H1 (cell line): ENCODE results near the gene KCNC2. TPM values are rescaled to one million over a fixed set of nuclear protein-coding genes. Genes with fewer than 3 reads are reported as not detected.

ENCODE experiments used
- CTCF ChIA-PET: fragments of 300-600 bp; sonication (Branson Sonifier 250); formaldehyde crosslinking; loops from one replicate; lab custom pipeline; 2021; ENCODE audit not compliant: partially characterized antibody; lab: Charles Lee
- POLR2A ChIA-PET: fragments of 300-600 bp; sonication (Branson Sonifier 250); formaldehyde crosslinking; loops from one replicate; lab custom pipeline; 2021; ENCODE audit warnings: inconsistent platforms; ENCODE audit not compliant: partially characterized antibody; lab: Charles Lee
- DNase-seq, 2 experiments: peaks; one replicate each; pipeline versions ENCODE4 v3.0.0 to v3.0.0-alpha.2; 2010 to 2022; ENCODE audit warnings: low spot score in 2 of 2, low read depth in 1 of 2, mixed read lengths in 1 of 2
- FAIRE-seq: peaks from 2 replicates; lab custom pipeline; 2011; peaks lifted over from hg19 to GRCh38; lab: Jason Lieb, UNC
- H2AFZ ChIP-seq: 2 replicates; pipeline ENCODE4 v1.8.1; 2012; ENCODE audit warnings: low read length, inconsistent platforms
- H2AK5ac ChIP-seq: 2 replicates; pipeline ENCODE4 v1.6.1; 2013; ENCODE audit warnings: low read depth, low read length
- H2BK120ac ChIP-seq: replicated peaks from 2 replicates; pipeline ENCODE3; 2013; ENCODE audit warnings: low read depth, low read length, inconsistent platforms
- H2BK12ac ChIP-seq: 2 replicates; pipeline ENCODE4 v1.6.1; 2013; ENCODE audit warnings: low read depth, low read length
- H2BK15ac ChIP-seq: 2 replicates; pipeline ENCODE4 v1.6.1; 2013; ENCODE audit warnings: low read length
- H2BK20ac ChIP-seq: 2 replicates; pipeline ENCODE4 v1.6.1; 2013; ENCODE audit warnings: low read length
- H2BK5ac ChIP-seq: 2 replicates; pipeline ENCODE4 v1.6.1; 2013; ENCODE audit warnings: low read depth, low read length
- H3K14ac ChIP-seq: 2 replicates; pipeline ENCODE4 v1.6.1; 2013; ENCODE audit warnings: inconsistent platforms; ENCODE audit not compliant: insufficient read length
- H3K18ac ChIP-seq: 2 replicates; pipeline ENCODE4 v1.6.1; 2013; ENCODE audit warnings: low read length; ENCODE audit errors: extremely low read depth
- H3K23ac ChIP-seq: 2 replicates; pipeline ENCODE4 v1.6.1; 2013; ENCODE audit warnings: inconsistent platforms; ENCODE audit not compliant: insufficient read length
- H3K23me2 ChIP-seq: 2 replicates; pipeline ENCODE4 v1.6.1; 2013; ENCODE audit warnings: low read depth, low read length
- H3K27ac ChIP-seq: 2 replicates; pipeline ENCODE4 v1.6.1; 2011; ENCODE audit warnings: low read depth, low read length, inconsistent platforms
- H3K27me3 ChIP-seq, 4 experiments: replicated peaks in 1 of 4; 1 replicate in 1 of 4; 2 replicates in 3 of 4; pipeline versions ENCODE4 v1.6.1 to v1.8.1; 2011 to 2013; ENCODE audit warnings: low read length in 3 of 4, mild to moderate bottlenecking in 3 of 4, inconsistent platforms in 2 of 4, mixed read lengths in 2 of 4, moderate library complexity in 1 of 4; ENCODE audit not compliant: control insufficient read depth in 3 of 4, insufficient read depth in 3 of 4; ENCODE audit errors: extremely low read depth in 1 of 4
- H3K36me3 ChIP-seq, 4 experiments: 2 replicates each; pipeline versions ENCODE4 v1.6.1 to v1.8.1; 2011 to 2013; ENCODE audit warnings: mild to moderate bottlenecking in 4 of 4, low read length in 3 of 4, moderate library complexity in 2 of 4, control low read depth in 1 of 4, inconsistent platforms in 1 of 4; ENCODE audit not compliant: insufficient read depth in 4 of 4, control insufficient read depth in 2 of 4
- H3K4ac ChIP-seq: replicated peaks from 2 replicates; pipeline ENCODE3; 2013; ENCODE audit warnings: low read length, low read depth, mixed read lengths, inconsistent platforms; ENCODE audit not compliant: insufficient read length
- H3K4me1 ChIP-seq, 4 experiments: replicated peaks in 1 of 4; 1 replicate in 1 of 4; 2 replicates in 3 of 4; pipeline versions ENCODE4 v1.6.1 to v1.8.1; 2011 to 2013; ENCODE audit warnings: low read length in 3 of 4, inconsistent platforms in 2 of 4, mixed read lengths in 1 of 4; ENCODE audit not compliant: insufficient read depth in 4 of 4, control insufficient read depth in 3 of 4
- H3K4me2 ChIP-seq, 2 experiments: 2 replicates each; pipeline versions ENCODE4 v1.6.1 to v1.8.1; 2011 to 2013; ENCODE audit warnings: low read depth in 2 of 2, low read length in 2 of 2, control low read depth in 1 of 2, inconsistent platforms in 1 of 2, mild to moderate bottlenecking in 1 of 2; ENCODE audit not compliant: insufficient read depth in 1 of 2
- H3K4me3 ChIP-seq, 4 experiments: fragments of 200-600, 300-600 bp in 1 of 4; sonication (generic), shearing (Covaris generic), sonication (Bioruptor Twin) in 1 of 4; 2 replicates each; pipeline versions ENCODE4 v1.5.1 to v1.8.1; 2011 to 2016; ENCODE audit warnings: low read length in 4 of 4, low read depth in 3 of 4, control low read depth in 2 of 4, inconsistent platforms in 2 of 4, mild to moderate bottlenecking in 2 of 4, mixed read lengths in 1 of 4, moderate library complexity in 1 of 4; ENCODE audit not compliant: insufficient read depth in 2 of 4; ENCODE audit errors: extremely low read depth in 1 of 4
- H3K56ac ChIP-seq: replicated peaks from 2 replicates; pipeline ENCODE3; 2013; ENCODE audit warnings: low read depth, mild to moderate bottlenecking, mixed read lengths, low read length, inconsistent platforms; ENCODE audit not compliant: insufficient read length
- H3K79me1 ChIP-seq: 2 replicates; pipeline ENCODE4 v1.6.1; 2013; ENCODE audit warnings: low read depth, low read length, control low read depth
- H3K79me2 ChIP-seq, 2 experiments: 2 replicates each; pipeline versions ENCODE4 v1.6.1 to v1.8.1; 2012 to 2013; ENCODE audit warnings: low read length in 2 of 2, mild to moderate bottlenecking in 2 of 2, inconsistent platforms in 1 of 2; ENCODE audit not compliant: insufficient read depth in 2 of 2, control insufficient read depth in 1 of 2
- H3K9ac ChIP-seq, 4 experiments: replicated peaks in 1 of 4; 1 replicate in 1 of 4; 2 replicates in 3 of 4; pipeline versions ENCODE4 v1.6.1 to v1.8.1; 2011 to 2013; ENCODE audit warnings: low read depth in 3 of 4, low read length in 3 of 4, control low read depth in 2 of 4, mild to moderate bottlenecking in 2 of 4, moderate library complexity in 2 of 4, inconsistent platforms in 1 of 4; ENCODE audit errors: extremely low read depth in 1 of 4
- H3K9me3 ChIP-seq, 2 experiments: 2 replicates each; pipeline versions ENCODE4 v1.6.1 to v1.8.1; 2012 to 2013; ENCODE audit warnings: mild to moderate bottlenecking in 2 of 2, moderate library complexity in 2 of 2, control low read depth in 1 of 2, inconsistent platforms in 1 of 2, low read depth in 1 of 2, low read length in 1 of 2, mixed read lengths in 1 of 2; ENCODE audit not compliant: insufficient read depth in 2 of 2
- H4K20me1 ChIP-seq, 2 experiments: replicated peaks in 1 of 2; 2 replicates each; pipeline versions ENCODE3 to v1.8.1; 2011 to 2013; ENCODE audit warnings: inconsistent platforms in 2 of 2, low read length in 2 of 2, mild to moderate bottlenecking in 1 of 2; ENCODE audit not compliant: insufficient read depth in 2 of 2, control insufficient read depth in 1 of 2
- H4K5ac ChIP-seq: 2 replicates; pipeline ENCODE4 v1.6.1; 2013; ENCODE audit warnings: low read length, low read depth, mixed read lengths, inconsistent platforms; ENCODE audit not compliant: insufficient read length
- H4K8ac ChIP-seq: 2 replicates; pipeline ENCODE4 v1.8.0; 2013; ENCODE audit warnings: mild to moderate bottlenecking, moderate library complexity, low read length, inconsistent platforms; ENCODE audit not compliant: insufficient read depth; ENCODE audit errors: extremely low read depth
- H4K91ac ChIP-seq: replicated peaks from 2 replicates; pipeline ENCODE3; 2013; ENCODE audit warnings: low read length, mixed read lengths, inconsistent platforms; ENCODE audit not compliant: insufficient read length
- BACH1 ChIP-seq: IDR thresholded peaks from 2 replicates; pipeline ENCODE4 v1.6.1; 2012; ENCODE audit warnings: low read length, improper control_type of control experiment
- CHD1 ChIP-seq: IDR thresholded peaks from 2 replicates; pipeline ENCODE4 v1.6.1; 2012; ENCODE audit warnings: low read depth, low read length, improper control_type of control experiment
- MAFK ChIP-seq: IDR thresholded peaks from 2 replicates; pipeline ENCODE4 v1.6.1; 2012; ENCODE audit warnings: low read depth, mild to moderate bottlenecking, improper control_type of control experiment, low read length
- polyA plus RNA-seq, 7 experiments: library from polyadenylated mRNA; depleted of rRNA in 3 of 7; stranded (reverse) in 5 of 7; unstranded in 2 of 7; fragments of >200 nt in 5 of 7; fragments of 200-250 nt in 2 of 7; gene quantifications; 1 replicate in 5 of 7; 2 replicates in 1 of 7; 4 replicates in 1 of 7; pipeline versions ENCODE4 v1.2.1 to v1.2.3, GENCODE V29; 2011 to 2013; ENCODE audit warnings: missing spikeins in 2 of 7, mixed read lengths in 2 of 7
- total RNA-seq: library from RNA; stranded (reverse); fragmentation: NEBNext Ultra II Directional; extraction: Animal tissue kit (Norgen Biotek cat#: 25700); gene quantifications from 2 replicates; pipeline ENCODE4 v1.2.1, GENCODE V29; 2021

Gene KCNC2
- total and polyA plus RNA-seq, 2 of the 8 experiments (the other 6 are each of a cell fraction or from before 2014, with no cell fraction given) = 0.03 TPM; not detected in 1

- H4K5ac ChIP-seq = no peak overlapping the region
- H3K27ac ChIP-seq = no peak overlapping the region
- H3K79me2 ChIP-seq = no peaks in the 10 kb centered on the region
- H4K8ac ChIP-seq = no peak overlapping the region
- FAIRE-seq (no peak), DNase-seq (no peak)
- no peak overlapping the region for H3K4ac ChIP-seq
- H3K36me3 ChIP-seq = no peaks in the 10 kb centered on the region
- no peak overlapping the region for H3K23ac ChIP-seq
- H2BK12ac ChIP-seq = no peak overlapping the region
- POLR2A ChIA-PET = no interaction called here
- no peaks in the 10 kb centered on the region for H3K23me2 ChIP-seq
- no peak overlapping the region for H3K56ac ChIP-seq
- H2AFZ ChIP-seq = no peak overlapping the region
- no peaks in the 10 kb centered on the region for H4K20me1 ChIP-seq
- no peak overlapping the region for H2BK15ac ChIP-seq
- H2BK5ac ChIP-seq = no peak overlapping the region
- CTCF ChIA-PET = no interaction called here
- no peaks in the 10 kb centered on the region for H3K4me1 ChIP-seq
- no peak overlapping the region for H2BK20ac ChIP-seq
- no peak overlapping the region for H2BK120ac ChIP-seq
- H3K4me2 ChIP-seq = no peak overlapping the region
- H3K14ac ChIP-seq = no peak overlapping the region
- TF ChIP-seq CHD1 (no peak), BACH1 (0 out of 2 replicates have a peak, but pooled peaks have one; percentile 21), MAFK (peak; percentile 65; the same call in 1 of the 2 replicates)
- no peaks in the 10 kb centered on the region for H3K27me3 ChIP-seq
- H3K18ac ChIP-seq = no peak overlapping the region
- H3K9me3 ChIP-seq = no peaks in the 10 kb centered on the region
- H3K9ac ChIP-seq = no peak overlapping the region
- no peak overlapping the region for H4K91ac ChIP-seq
- no peaks in the 10 kb centered on the region for H3K79me1 ChIP-seq
- H3K4me3 ChIP-seq = no peak overlapping the region
- H2AK5ac ChIP-seq = no peak overlapping the region
These were observed 35.5 kb upstream of the KCNC2 start for GRCh38 chr12:75245108-75245507.
